HCT116 (cell line): Measurements from ENCODE around the gene TCF12.

Experiments used
- CEBPB ChIP-seq: IDR thresholded peaks from 2 replicates; pipeline ENCODE4 v1.6.1; 2012; ENCODE audit warnings: low read depth
- CTCF ChIP-seq, 3 experiments: fragments of 200-600 bp in 1 of 3; sonication (generic) in 1 of 3; IDR thresholded peaks in 2 of 3; conservative IDR thresholded peaks in 1 of 3; 2 replicates each; pipeline ENCODE4 v1.5.1; 2012 to 2017; ENCODE audit warnings: low read depth in 2 of 3, low read length in 2 of 3, antibody characterized with exemption in 1 of 3, borderline replicate concordance in 1 of 3, control low read depth in 1 of 3, mild to moderate bottlenecking in 1 of 3, mixed read lengths in 1 of 3, mixed run types in 1 of 3, moderate library complexity in 1 of 3; ENCODE audit not compliant: insufficient read depth in 1 of 3
- JUND ChIP-seq: IDR thresholded peaks from 2 replicates; pipeline ENCODE4 v1.6.1; 2012
- MAX ChIP-seq: IDR thresholded peaks from 2 replicates; pipeline ENCODE4 v1.6.1; 2012
- POLR2A ChIP-seq: IDR thresholded peaks from 2 replicates; pipeline ENCODE4 v1.7.0; 2011; ENCODE audit warnings: borderline replicate concordance; ENCODE audit not compliant: insufficient read depth, insufficient read length; ENCODE audit errors: extremely low read depth
- POLR2AphosphoS5 ChIP-seq: IDR thresholded peaks from 2 replicates; pipeline ENCODE4 v1.6.1; 2011; ENCODE audit warnings: mild to moderate bottlenecking, low read depth, low read length, moderate library complexity
- TCF7L2 ChIP-seq: IDR thresholded peaks from 2 replicates; pipeline ENCODE4 v1.7.0; 2011; ENCODE audit warnings: borderline replicate concordance, inconsistent platforms; ENCODE audit not compliant: insufficient read depth, insufficient read length; ENCODE audit errors: extremely low read depth

GRCh38 chr15:57092252-57092651, 173.8 kb downstream of the TCF12 start:
- TF ChIP-seq CTCF (IDR thresholded peaks at IDR 0.05 in 2 of 3, conservative IDR thresholded peaks at IDR 0.05 in 1 of 3; ENCODE audit: borderline replicate concordance in 1 of 3, insufficient read depth in 1 of 3, low read depth in 2 of 3, low read length in 2 of 3) (no peak), MAX (no peak), JUND (no peak), CEBPB (no peak), POLR2A (no peak), TCF7L2 (no peak), POLR2AphosphoS5 (no peak)
